SK-N-SH (cell line): Measurements from ENCODE around the gene RHBDF2. TPM values are rescaled to one million over a fixed set of nuclear protein-coding genes. Genes with fewer than 3 reads are reported as not detected.

Experiments
- CTCF ChIA-PET: fragments of 300-600, 350-600 bp; formaldehyde crosslinking; extraction: SDS; loops from one replicate; lab custom pipeline; 2021; lab: Yijun Ruan, JAX
- POLR2A ChIA-PET: fragments of 350-600 bp; sonication (Branson Sonifier 250); formaldehyde crosslinking; extraction: SDS; loops from one replicate; lab custom pipeline; 2020; ENCODE audit warnings: antibody characterized with exemption, inconsistent platforms; lab: Yijun Ruan, JAX
- DNase-seq: peaks from one replicate; pipeline ENCODE4 v3.0.0; 2012
- H2AFZ ChIP-seq: fragments of 200-600 bp; sonication (generic); 2 replicates; pipeline ENCODE4 v1.8.1; 2016; ENCODE audit warnings: antibody characterized with exemption, mild to moderate bottlenecking, low read depth
- H3F3A ChIP-seq: fragments of 200-600 bp; sonication (generic); replicated peaks from 2 replicates; pipeline ENCODE3; 2016; ENCODE audit warnings: antibody characterized with exemption, mild to moderate bottlenecking; ENCODE audit not compliant: insufficient read depth
- H3K27ac ChIP-seq, 2 experiments: fragments of 200-500 bp in 1 of 2; fragments of 200-600 bp in 1 of 2; sonication (Bioruptor generic) in 1 of 2; sonication (generic), shearing (Covaris generic) in 1 of 2; 2 replicates each; pipeline versions ENCODE4 v1.5.1 to v1.6.1; 2014 to 2016; ENCODE audit warnings: low read depth in 2 of 2, inconsistent platforms in 1 of 2, low read length in 1 of 2, mild to moderate bottlenecking in 1 of 2, mixed read lengths in 1 of 2
- H3K27me3 ChIP-seq: fragments of 200-600 bp; sonication (generic), shearing (Covaris generic); 2 replicates; pipeline ENCODE4 v1.6.1; 2016; ENCODE audit warnings: mixed run types; ENCODE audit not compliant: insufficient read depth
- H3K36me3 ChIP-seq, 2 experiments: fragments of 200-500 bp in 1 of 2; fragments of 200-600 bp in 1 of 2; sonication (Bioruptor generic) in 1 of 2; sonication (generic) in 1 of 2; replicated peaks in 1 of 2; 2 replicates each; pipeline versions ENCODE3 to v1.5.1; 2014 to 2016; ENCODE audit warnings: low read length in 1 of 2, mild to moderate bottlenecking in 1 of 2; ENCODE audit not compliant: insufficient read depth in 2 of 2, control insufficient read depth in 1 of 2
- H3K4me1 ChIP-seq, 2 experiments: fragments of 200-500 bp in 1 of 2; fragments of 200-600 bp in 1 of 2; sonication (Bioruptor generic) in 1 of 2; sonication (generic), shearing (Covaris generic) in 1 of 2; 2 replicates each; pipeline versions ENCODE4 v1.5.1 to v1.6.1; 2014 to 2016; ENCODE audit warnings: low read depth in 1 of 2, low read length in 1 of 2, mixed run types in 1 of 2; ENCODE audit not compliant: insufficient read depth in 2 of 2, control insufficient read depth in 1 of 2
- H3K4me2 ChIP-seq: fragments of 200-600 bp; sonication (generic), shearing (Covaris generic); 2 replicates; pipeline ENCODE4 v1.6.1; 2017; ENCODE audit warnings: mixed run types
- H3K4me3 ChIP-seq, 2 experiments: fragments of 200-500 bp in 1 of 2; fragments of 200-600 bp in 1 of 2; sonication (Bioruptor generic) in 1 of 2; sonication (generic), shearing (Covaris generic) in 1 of 2; 2 replicates each; pipeline versions ENCODE4 v1.5.1 to v1.8.1; 2014 to 2016; ENCODE audit warnings: low read depth in 2 of 2, inconsistent platforms in 1 of 2, low read length in 1 of 2, mild to moderate bottlenecking in 1 of 2, mixed read lengths in 1 of 2, moderate library complexity in 1 of 2
- H3K79me2 ChIP-seq: fragments of 200-600 bp; sonication (generic); 2 replicates; pipeline ENCODE4 v1.8.1; 2017; ENCODE audit warnings: mild to moderate bottlenecking; ENCODE audit not compliant: insufficient read depth
- H3K9ac ChIP-seq: fragments of 200-600 bp; sonication (generic); 2 replicates; pipeline ENCODE4 v1.6.1; 2017; ENCODE audit warnings: mixed run types
- H3K9me2 ChIP-seq: fragments of 200-600 bp; sonication (generic); 2 replicates; pipeline ENCODE4 v1.6.1; 2017; ENCODE audit warnings: mixed run types
- H3K9me3 ChIP-seq: fragments of 200-600 bp; sonication (generic); 2 replicates; pipeline ENCODE4 v1.6.1; 2017; ENCODE audit warnings: mixed run types, mild to moderate bottlenecking, moderate library complexity
- H4K20me1 ChIP-seq: fragments of 200-600 bp; sonication (generic); 2 replicates; pipeline ENCODE4 v1.6.1; 2017; ENCODE audit warnings: mild to moderate bottlenecking, mixed run types; ENCODE audit not compliant: insufficient read depth
- CHD2 ChIP-seq: fragments of 150-350 bp; IDR thresholded peaks from 2 replicates; pipeline ENCODE4 v1.6.1; 2018; ENCODE audit warnings: low read length; ENCODE audit not compliant: partially characterized antibody
- FOXJ3 ChIP-seq: sonication (generic); formaldehyde crosslinking; IDR thresholded peaks from 2 replicates; pipeline ENCODE4 v1.5.1; 2020; ENCODE audit warnings: mild to moderate bottlenecking, missing genetic modification reagents
- GATA2 ChIP-seq: sonication (generic); formaldehyde crosslinking; IDR thresholded peaks from 2 replicates; pipeline ENCODE4 v1.5.0; 2020; ENCODE audit warnings: mild to moderate bottlenecking, missing genetic modification reagents
- MXI1 ChIP-seq: IDR thresholded peaks from 2 replicates; pipeline ENCODE4 v1.6.1; 2012; ENCODE audit warnings: mild to moderate bottlenecking, low read depth, low read length, improper control_type of control experiment
- RAD21 ChIP-seq: IDR thresholded peaks from 2 replicates; pipeline ENCODE4 v1.6.1; 2012; ENCODE audit warnings: mild to moderate bottlenecking, low read length
- RFX5 ChIP-seq: IDR thresholded peaks from 2 replicates; pipeline ENCODE4 v1.6.1; 2012; ENCODE audit warnings: mild to moderate bottlenecking, improper control_type of control experiment, low read length
- TCF12 ChIP-seq: IDR thresholded peaks from 2 replicates; pipeline ENCODE4 v1.4.0; 2012
- TEAD4 ChIP-seq: IDR thresholded peaks from 2 replicates; pipeline ENCODE4 v1.4.0; 2012; ENCODE audit warnings: mild to moderate bottlenecking, borderline replicate concordance; ENCODE audit not compliant: insufficient read depth
- YY1 ChIP-seq: IDR thresholded peaks from 2 replicates; pipeline ENCODE4 v1.4.0; 2012; ENCODE audit warnings: low read depth, mild to moderate bottlenecking
- WGBS: methylation state at CpG from one replicate; pipeline ENCODE4 v1.1.6; 2017; ENCODE audit warnings: low lambda C conversion rate; 5-methylcytosine and 5-hydroxymethylcytosine counted together
- polyA plus RNA-seq, 3 experiments: library from polyadenylated mRNA; depleted of rRNA; stranded (reverse); fragments of >200 nt; gene quantifications; 2 replicates each; pipeline ENCODE4 v1.2.3, GENCODE V29; 2012
- TF ChIP-seq, protein P1 (sequence below): IDR thresholded peaks from 2 replicates; pipeline ENCODE4 v1.4.0; 2012; ENCODE audit warnings: low read depth, borderline replicate concordance
- TF ChIP-seq, protein P2 (sequence below): fragments of 200-600 bp; sonication (generic); IDR thresholded peaks from 2 replicates; pipeline ENCODE4 v1.6.1; 2017; ENCODE audit warnings: antibody characterized with exemption, mild to moderate bottlenecking, moderate library complexity
- TF ChIP-seq, protein P3 (sequence below): IDR thresholded peaks from 2 replicates; pipeline ENCODE4 v1.4.0; 2012; ENCODE audit warnings: low read depth

RHBDF2 gene
- polyA plus RNA-seq, 1 of the 3 experiments (the other 2 are of a cell fraction): 16.1 TPM

DNA sequence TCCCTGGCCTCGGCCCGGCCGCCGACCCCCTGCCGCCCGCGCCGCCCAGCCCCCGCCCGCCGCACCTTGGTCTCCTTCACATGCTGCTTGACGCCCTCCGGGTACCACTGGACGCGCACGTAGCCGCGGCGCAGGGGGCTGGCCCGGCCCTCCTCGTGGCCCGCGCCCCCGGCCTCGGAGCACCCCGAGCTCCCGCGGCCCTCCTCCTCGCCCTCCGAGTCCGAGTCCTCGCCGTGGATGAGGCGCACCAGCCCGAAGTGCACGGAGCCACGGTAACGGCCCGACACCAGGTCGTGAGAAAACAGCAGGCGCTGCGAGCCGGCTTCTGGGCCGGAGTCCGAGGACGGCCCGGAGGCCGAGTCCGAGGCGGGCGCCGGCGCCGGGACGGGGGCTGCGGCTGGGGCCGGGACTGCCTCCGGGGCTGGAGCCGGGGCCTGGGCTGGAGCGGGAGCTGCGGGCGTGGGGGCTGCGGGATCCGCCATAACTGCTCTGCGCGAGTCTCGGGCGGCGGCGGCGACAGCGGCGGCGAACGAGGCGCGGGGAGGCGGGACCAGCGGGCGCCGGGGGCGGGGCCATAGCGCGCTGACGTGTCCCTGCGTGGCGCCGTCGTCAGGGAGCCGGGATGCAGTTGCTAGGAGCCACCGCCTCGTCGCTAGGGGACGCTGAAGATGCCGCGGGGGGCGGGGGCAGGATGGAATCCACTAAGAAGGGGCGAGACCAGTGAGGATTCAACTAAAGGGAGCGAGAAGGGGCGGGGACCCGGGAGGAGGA lies 48.4 kb downstream of the RHBDF2 start, which contains the start of gene UBE2O (continued):
- TF ChIP-seq, protein P1, sequence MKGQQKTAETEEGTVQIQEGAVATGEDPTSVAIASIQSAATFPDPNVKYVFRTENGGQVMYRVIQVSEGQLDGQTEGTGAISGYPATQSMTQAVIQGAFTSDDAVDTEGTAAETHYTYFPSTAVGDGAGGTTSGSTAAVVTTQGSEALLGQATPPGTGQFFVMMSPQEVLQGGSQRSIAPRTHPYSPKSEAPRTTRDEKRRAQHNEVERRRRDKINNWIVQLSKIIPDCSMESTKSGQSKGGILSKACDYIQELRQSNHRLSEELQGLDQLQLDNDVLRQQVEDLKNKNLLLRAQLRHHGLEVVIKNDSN: no peak
- TF ChIP-seq, protein P2, sequence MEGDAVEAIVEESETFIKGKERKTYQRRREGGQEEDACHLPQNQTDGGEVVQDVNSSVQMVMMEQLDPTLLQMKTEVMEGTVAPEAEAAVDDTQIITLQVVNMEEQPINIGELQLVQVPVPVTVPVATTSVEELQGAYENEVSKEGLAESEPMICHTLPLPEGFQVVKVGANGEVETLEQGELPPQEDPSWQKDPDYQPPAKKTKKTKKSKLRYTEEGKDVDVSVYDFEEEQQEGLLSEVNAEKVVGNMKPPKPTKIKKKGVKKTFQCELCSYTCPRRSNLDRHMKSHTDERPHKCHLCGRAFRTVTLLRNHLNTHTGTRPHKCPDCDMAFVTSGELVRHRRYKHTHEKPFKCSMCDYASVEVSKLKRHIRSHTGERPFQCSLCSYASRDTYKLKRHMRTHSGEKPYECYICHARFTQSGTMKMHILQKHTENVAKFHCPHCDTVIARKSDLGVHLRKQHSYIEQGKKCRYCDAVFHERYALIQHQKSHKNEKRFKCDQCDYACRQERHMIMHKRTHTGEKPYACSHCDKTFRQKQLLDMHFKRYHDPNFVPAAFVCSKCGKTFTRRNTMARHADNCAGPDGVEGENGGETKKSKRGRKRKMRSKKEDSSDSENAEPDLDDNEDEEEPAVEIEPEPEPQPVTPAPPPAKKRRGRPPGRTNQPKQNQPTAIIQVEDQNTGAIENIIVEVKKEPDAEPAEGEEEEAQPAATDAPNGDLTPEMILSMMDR: peak; percentile 64
- TF ChIP-seq GATA2 (CRISPR knock-in tag) (no peak), MXI1 (peak; percentile 88), FOXJ3 (CRISPR knock-in tag) (no peak), TCF12 (no peak), RAD21 (no peak), YY1 (peak; percentile 86)
- TF ChIP-seq, protein P3, sequence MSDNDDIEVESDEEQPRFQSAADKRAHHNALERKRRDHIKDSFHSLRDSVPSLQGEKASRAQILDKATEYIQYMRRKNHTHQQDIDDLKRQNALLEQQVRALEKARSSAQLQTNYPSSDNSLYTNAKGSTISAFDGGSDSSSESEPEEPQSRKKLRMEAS: peak; percentile 63

DNA sequence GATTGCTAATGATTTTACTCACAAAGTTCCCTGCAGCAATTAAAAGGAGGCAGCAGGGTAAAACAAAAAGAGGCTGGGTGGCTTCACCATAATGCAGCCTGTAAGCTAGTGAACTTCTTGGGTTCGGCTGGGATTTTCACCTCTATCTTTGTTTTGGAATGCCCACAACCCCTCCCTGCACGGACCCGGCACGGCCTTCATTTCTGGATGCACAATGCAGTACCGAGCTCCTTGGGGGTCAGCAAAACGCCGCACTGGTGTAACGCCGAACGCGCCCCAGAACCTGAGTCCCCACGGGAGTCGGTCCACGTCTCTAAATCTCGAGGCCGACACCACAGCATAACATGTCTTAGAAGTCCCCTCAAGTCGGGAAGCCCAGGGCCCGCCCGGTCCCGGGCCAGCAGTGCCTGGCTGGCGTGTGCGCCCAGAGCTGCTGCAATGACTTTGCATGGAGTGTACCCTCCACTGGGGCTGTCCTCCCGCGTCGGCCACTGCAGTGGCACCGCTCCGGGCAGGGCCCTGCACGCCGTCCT lies 49.0 kb downstream of the RHBDF2 start:
- H4K20me1 ChIP-seq: peaks cover 52% of the 10 kb centered on the region
- H3K27ac ChIP-seq: peak overlapping the region; percentile 2 to 4; a peak in 1 of 4 replicates
- peak overlapping the region; percentile 81 for H3K9ac ChIP-seq
- no peaks in the 10 kb centered on the region for H3K27me3 ChIP-seq
- CTCF ChIA-PET: interaction anchor here (0.7 to 56.8 kb wide), 21 partner anchors 9 to 635 kb away, joined by 3 to 1687 read pairs (median 9); partner anchors contain the start of genes AANAT and RHBDF2
- H3K9me2 ChIP-seq: no peaks in the 10 kb centered on the region
- H2AFZ ChIP-seq: peak overlapping the region; percentile 85
- no peaks in the 10 kb centered on the region for H3K9me3 ChIP-seq
- H3K36me3 ChIP-seq: no peaks in the 10 kb centered on the region
- peak overlapping the region; percentile 74 to 95 for H3K4me3 ChIP-seq
- peak overlapping the region; percentile 85 for H3K4me2 ChIP-seq
- POLR2A ChIA-PET: interaction anchor here (0.9 to 2.1 kb wide), 7 partner anchors 9 to 92 kb away, joined by 3 to 9 read pairs (median 5); no protein-coding TSS in a partner anchor
- TF ChIP-seq CHD2: no peak
- TF ChIP-seq RFX5: no peak
- TF ChIP-seq MXI1: peak; percentile 76
- TF ChIP-seq TEAD4: no peak
- TF ChIP-seq, all 33 proteins: peak for 1
- peaks cover 21 to 25% of the 10 kb centered on the region in 2 experiments for H3K4me1 ChIP-seq
- H3F3A ChIP-seq: peaks cover 6% of the 10 kb centered on the region
- no peak for DNase-seq
- under 1% methylated on average over 29 of the region's 29 CpGs for WGBS
- peaks cover 54% of the 10 kb centered on the region for H3K79me2 ChIP-seq
